Kidney tubule cell (primary cell): Measurements from ENCODE around the gene NFIX.

ENCODE experiments used
- DNase-seq: peaks from one replicate; pipeline ENCODE4 v3.0.0-alpha.2; 2018; ENCODE audit warnings: low spot score

Gene NFIX

DNA sequence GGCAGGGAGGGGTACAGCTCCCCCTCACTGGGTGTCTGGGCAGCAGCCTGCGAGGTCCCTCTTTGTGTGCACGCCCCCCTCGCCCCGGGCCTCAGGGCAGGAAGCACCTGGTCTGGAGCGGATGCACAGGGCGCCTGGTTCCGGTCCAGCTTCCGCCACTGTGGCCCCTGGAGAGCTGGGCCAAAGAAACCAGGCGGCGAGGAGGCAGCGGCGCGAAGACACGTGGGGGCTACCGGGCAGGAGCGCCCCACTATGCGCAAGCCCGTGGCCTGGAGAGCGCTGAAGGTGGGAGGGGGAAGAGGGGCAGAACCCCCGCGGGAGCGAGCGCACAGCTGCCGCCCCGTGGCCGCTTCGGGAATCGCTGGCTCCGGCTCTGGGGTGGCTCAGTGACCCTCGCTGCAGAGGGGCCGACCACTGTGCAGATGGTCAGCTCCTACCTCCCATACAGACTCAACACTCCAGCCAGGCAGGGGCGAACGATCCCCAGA is 109.1 kb downstream of the NFIX start:
- DNase-seq, result no peak

DNA sequence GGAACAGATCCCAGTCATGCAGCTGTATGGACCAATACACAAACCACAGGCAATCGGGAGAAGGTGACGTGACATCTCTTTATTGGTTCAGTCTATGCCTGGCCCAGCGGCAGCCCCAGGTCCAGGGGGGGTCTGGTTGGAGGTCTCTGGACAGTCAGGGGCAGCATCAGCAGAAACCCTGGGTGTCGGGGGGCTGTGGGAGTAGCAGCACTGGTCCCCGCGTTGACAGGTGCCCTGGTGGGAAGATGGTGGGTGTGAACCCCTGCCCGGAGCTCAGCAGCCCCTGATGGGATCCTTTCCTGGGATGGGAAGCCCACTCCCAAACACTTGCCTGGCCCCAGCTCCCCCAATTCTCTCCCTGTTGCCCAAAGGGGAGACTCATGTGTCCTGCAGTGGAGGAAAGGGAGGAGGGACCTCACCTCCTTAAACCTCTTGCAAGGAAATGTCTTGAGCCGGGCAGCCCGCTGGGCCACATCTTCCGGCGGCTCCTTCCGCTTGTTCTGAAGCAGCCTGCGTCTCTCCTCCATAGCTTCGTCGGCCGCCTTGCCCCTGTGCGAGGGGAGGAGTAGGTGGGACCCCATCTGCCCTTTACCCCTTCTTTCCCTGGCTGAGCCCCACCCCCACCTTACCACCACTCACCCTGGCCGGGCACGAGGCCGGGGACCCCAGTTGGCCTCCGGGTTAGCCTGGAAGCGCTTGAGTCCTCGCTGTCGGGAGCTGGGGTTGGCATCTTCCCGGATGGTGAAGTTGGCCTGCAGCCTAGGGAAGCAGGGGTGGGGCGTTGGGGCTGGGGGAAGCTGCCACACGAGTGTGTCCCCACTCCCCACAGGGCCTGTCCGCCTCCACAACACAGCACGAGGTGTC is 109.8 kb downstream of the NFIX start:
- no peak for DNase-seq

DNA sequence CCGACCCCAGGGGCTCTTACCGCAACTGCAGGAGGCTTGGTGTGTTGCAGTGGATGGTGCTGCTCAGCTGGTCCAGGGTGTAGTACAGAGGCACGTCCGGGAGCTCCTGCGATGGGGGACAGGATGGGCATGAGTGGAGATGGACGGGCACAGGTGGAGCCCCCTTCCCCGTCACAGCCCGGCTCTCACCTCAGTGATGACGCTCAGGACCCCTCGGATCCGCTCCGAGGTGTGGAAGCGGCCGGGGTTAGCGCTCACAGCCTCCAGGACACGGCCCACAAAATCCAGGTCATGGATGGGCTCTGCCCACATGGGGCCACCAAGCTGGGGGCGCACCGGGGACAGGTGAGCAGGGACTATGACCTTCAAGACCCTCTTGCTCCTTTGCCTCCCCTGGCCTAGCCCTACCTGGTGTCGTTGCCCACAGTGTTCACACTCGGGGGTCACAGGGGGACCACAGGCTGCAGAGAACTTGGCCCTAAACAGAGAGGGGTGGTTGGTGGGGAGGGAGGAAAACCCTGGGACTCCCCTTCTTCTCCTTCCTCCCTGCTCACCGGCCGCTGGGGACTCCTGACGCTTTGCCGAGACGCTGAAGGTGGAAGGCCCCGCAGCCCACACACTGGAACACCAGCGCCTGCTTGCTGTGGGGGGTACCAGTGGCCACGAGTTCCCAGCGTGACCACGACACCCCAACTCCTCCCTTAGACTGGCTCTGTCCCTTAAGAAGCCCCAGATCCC is 114.3 kb downstream of the NFIX start:
- no peak for DNase-seq

- DNase-seq, result no peak
These were observed 114.9 kb downstream of the NFIX start for GRCh38 chr19:13110099-13110610.

GRCh38 chr19:13112555-13112954 is 117.3 kb downstream of the NFIX start:
- DNase-seq, result no peak

- DNase-seq, result no peak
These were observed 120.6 kb downstream of the NFIX start for GRCh38 chr19:13115936-13116281.

DNA sequence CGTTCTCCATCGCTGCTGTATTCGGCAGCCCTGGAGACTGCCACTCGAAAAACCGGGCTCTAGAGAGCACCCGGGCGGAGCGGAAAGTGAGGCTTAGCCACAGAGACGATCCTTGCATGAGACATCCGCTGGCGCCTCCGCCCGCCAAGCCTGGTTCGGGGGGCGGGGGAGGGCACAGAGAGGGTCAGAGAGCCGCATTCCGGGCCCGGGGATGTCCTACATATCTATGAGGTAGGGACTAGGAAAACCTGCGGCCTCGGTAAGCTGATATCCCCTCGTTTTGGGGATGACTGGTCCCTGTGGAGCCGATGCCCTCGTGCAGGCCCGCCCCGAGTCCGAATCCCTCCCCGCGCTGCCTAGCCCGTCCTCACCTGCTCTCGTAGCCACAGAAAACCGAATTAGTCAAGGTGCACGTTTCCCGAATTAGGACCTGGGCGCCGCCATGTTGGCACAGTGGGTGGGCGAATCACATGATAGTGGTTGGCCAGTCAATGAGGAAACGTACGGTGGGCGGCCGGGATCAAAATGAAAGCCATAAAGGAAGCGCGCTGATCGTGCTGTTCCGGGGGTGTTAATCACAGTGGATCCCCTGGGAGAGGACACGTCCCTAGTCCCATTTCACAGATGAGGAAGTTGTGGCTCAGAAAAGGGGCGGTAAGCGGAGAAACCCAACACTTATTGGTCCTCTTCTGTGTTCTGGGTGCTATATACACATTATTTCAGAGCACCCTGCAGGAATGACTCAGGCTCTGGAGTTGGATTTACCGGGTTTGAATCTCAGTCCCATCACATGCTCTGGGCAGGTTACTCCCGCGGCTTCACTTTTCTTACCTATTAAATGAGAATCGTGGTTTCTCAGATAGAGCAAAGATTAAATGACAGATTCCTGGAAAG is 121.3 kb downstream of the NFIX start, which contains the start of gene TRMT1:
TSS of gene TRMT1 (minus strand) at position 459 of the 894 bp plus-strand sequence. CDS start at position 118, 341 bp downstream.
- DNase-seq, result peak; percentile 95

GRCh38 chr19:13117176-13117771 is 122.0 kb downstream of the NFIX start:
- DNase-seq, result no peak

DNA sequence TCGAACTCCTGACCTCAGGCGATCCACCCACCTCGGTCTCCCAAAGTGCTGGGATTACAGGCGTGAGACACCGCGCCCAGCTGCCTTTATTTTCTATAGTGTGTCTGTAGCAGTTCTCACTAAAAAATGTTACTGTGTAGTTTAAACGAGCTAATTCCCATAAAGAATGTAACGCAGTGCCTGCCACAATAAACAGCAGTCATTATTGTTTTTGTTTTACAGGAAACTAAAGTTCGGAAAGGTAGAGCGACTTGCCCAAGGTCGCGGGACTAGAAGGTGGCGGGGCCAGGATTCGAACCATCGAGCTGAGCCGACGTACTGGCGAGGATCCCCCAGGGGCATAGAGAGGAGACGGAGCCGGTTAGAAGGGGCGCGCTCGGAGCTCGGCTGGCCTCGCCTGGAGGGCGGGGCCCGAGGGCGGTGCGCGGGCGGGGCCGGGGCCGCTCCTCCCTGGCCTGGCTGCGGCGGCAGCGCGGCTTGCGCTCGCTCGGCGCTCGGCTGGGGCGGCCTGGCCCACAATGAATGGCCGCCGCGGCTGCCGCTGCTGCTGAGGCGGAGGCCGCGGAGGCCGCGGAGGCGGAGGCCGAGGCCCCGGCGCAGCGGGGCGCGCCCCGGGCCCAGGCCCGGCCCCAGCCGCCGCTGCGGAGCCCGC is 122.6 kb downstream of the NFIX start, which contains the start of gene NACC1:
TSS of gene NACC1 (plus strand) at position 493 of the 652 bp plus-strand sequence. CDS start 16,944 bp downstream, outside the sequence.
- peak; percentile 92 for DNase-seq

- DNase-seq, result peak; percentile 65
These were observed 123.3 kb downstream of the NFIX start for GRCh38 chr19:13118424-13119193.

- DNase-seq, result peak; percentile 26
These were observed 124.4 kb downstream of the NFIX start for GRCh38 chr19:13119627-13120026.

- DNase-seq, result no peak
These were observed 124.8 kb downstream of the NFIX start for GRCh38 chr19:13120031-13120430.

GRCh38 chr19:13120817-13121216 is 125.5 kb downstream of the NFIX start:
- no peak for DNase-seq

GRCh38 chr19:13121551-13122274 is 126.4 kb downstream of the NFIX start:
- peak; percentile 41 for DNase-seq

- DNase-seq, result no peak
These were observed 127.1 kb downstream of the NFIX start for GRCh38 chr19:13122275-13122878.

GRCh38 chr19:13122980-13123957 is 128.0 kb downstream of the NFIX start:
- no peak for DNase-seq

GRCh38 chr19:13127051-13127450 is 131.8 kb downstream of the NFIX start:
- DNase-seq, result no peak
